ENCODE results near the gene SNTA1.
"Not testable (repeated sequence)": the region's sequence is repeated elsewhere in the genome, so short reads cannot be mapped to it uniquely, and the experiment has no call there.

Gene SNTA1

GRCh38 chr20:33474097-33474873, 30.7 kb upstream of the SNTA1 start:
- TF ChIP-seq, protein P1, sequence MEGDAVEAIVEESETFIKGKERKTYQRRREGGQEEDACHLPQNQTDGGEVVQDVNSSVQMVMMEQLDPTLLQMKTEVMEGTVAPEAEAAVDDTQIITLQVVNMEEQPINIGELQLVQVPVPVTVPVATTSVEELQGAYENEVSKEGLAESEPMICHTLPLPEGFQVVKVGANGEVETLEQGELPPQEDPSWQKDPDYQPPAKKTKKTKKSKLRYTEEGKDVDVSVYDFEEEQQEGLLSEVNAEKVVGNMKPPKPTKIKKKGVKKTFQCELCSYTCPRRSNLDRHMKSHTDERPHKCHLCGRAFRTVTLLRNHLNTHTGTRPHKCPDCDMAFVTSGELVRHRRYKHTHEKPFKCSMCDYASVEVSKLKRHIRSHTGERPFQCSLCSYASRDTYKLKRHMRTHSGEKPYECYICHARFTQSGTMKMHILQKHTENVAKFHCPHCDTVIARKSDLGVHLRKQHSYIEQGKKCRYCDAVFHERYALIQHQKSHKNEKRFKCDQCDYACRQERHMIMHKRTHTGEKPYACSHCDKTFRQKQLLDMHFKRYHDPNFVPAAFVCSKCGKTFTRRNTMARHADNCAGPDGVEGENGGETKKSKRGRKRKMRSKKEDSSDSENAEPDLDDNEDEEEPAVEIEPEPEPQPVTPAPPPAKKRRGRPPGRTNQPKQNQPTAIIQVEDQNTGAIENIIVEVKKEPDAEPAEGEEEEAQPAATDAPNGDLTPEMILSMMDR (IDR thresholded peaks at IDR 0.05; ENCODE audit: extremely low read depth, missing control alignments) = no peak
- DNase-seq (ENCODE audit: low spot score) = no peak

- TF ChIP-seq, protein P1 (IDR thresholded peaks at IDR 0.05; ENCODE audit: extremely low read depth, missing control alignments) = no peak
- DNase-seq (ENCODE audit: low spot score) = no peak
These were observed 29.4 kb upstream of the SNTA1 start for GRCh38 chr20:33472868-33473435.

- no peak for DNase-seq (ENCODE audit: low spot score)
- TF ChIP-seq, protein P1 (IDR thresholded peaks at IDR 0.05; ENCODE audit: extremely low read depth, missing control alignments) = no peak
These were observed 27.3 kb upstream of the SNTA1 start for GRCh38 chr20:33470866-33471265.

DNA sequence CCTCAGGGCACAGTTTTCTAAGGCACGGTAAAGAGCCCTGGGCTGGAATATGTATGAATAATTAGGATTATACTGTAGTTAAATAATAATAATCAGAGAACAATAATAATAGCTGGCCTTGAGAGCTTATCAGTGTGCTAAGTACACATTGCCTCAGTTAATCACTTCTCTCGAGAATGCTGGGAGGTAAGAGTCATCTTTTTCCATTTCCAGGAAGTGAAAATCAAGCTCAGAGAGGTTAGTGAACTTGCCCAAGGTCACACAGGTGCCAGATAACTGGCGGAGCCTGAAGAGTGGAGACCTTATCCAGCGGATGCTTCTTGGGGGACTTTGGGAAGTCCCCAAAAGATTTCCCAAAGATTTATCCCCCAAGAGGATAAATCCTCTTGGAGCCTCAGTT, 26.9 kb upstream of the SNTA1 start:
- TF ChIP-seq, protein P1 (IDR thresholded peaks at IDR 0.05; ENCODE audit: extremely low read depth, missing control alignments) = no peak
- DNase-seq (ENCODE audit: low spot score) = no peak

GRCh38 chr20:33466303-33466646, 22.7 kb upstream of the SNTA1 start:
- TF ChIP-seq, protein P1 (IDR thresholded peaks at IDR 0.05; ENCODE audit: extremely low read depth, missing control alignments) = no peak
- no peak for DNase-seq (ENCODE audit: low spot score)

GRCh38 chr20:33465481-33466302, 22.1 kb upstream of the SNTA1 start:
- no peak for DNase-seq (ENCODE audit: low spot score)
- TF ChIP-seq, protein P1 (IDR thresholded peaks at IDR 0.05; ENCODE audit: extremely low read depth, missing control alignments) = no peak

- DNase-seq (ENCODE audit: low spot score) = not testable (repeated sequence)
These were observed 21.2 kb upstream of the SNTA1 start for GRCh38 chr20:33464759-33465158.

Measured in GM20000 (cell line).